Neuronal stem cell (in vitro differentiated cells): ENCODE measurements around the gene PIK3R1.

Experiments used
- DNase-seq: peaks from one replicate; pipeline ENCODE4 v3.0.0-alpha.2; 2013; ENCODE audit warnings: low spot score
- H2AFZ ChIP-seq: one replicate; pipeline ENCODE4 v1.6.1; 2013; ENCODE audit warnings: mild to moderate bottlenecking, low read length, inconsistent platforms
- H2AK5ac ChIP-seq: 2 replicates; pipeline ENCODE4 v1.6.1; 2013; ENCODE audit warnings: low read depth, mild to moderate bottlenecking, inconsistent platforms, low read length, moderate library complexity, mixed read lengths
- H2BK120ac ChIP-seq: 2 replicates; pipeline ENCODE4 v1.6.1; 2013; ENCODE audit warnings: low read depth, mild to moderate bottlenecking, inconsistent platforms, low read length, moderate library complexity, mixed read lengths
- H2BK12ac ChIP-seq: one replicate; pipeline ENCODE4 v1.6.1; 2013; ENCODE audit warnings: low read length, inconsistent platforms
- H2BK15ac ChIP-seq: 2 replicates; pipeline ENCODE4 v1.6.1; 2013; ENCODE audit warnings: mild to moderate bottlenecking, low read length, inconsistent platforms, mixed read lengths
- H2BK5ac ChIP-seq: one replicate; pipeline ENCODE4 v1.6.1; 2013; ENCODE audit warnings: inconsistent platforms, mild to moderate bottlenecking, low read length, moderate library complexity
- H3K14ac ChIP-seq: one replicate; pipeline ENCODE4 v1.6.1; 2013; ENCODE audit warnings: low read length, inconsistent platforms
- H3K18ac ChIP-seq: 2 replicates; pipeline ENCODE4 v1.6.1; 2013; ENCODE audit warnings: low read length, inconsistent platforms
- H3K23ac ChIP-seq: 2 replicates; pipeline ENCODE4 v1.6.1; 2013; ENCODE audit warnings: low read depth, mild to moderate bottlenecking, mixed read lengths, low read length, inconsistent platforms; ENCODE audit not compliant: poor library complexity
- H3K27ac ChIP-seq: replicated peaks from 3 replicates; pipeline ENCODE4 v1.5.1; 2013; ENCODE audit warnings: low read length, inconsistent platforms
- H3K27me3 ChIP-seq, 3 experiments: 2 replicates each; pipeline ENCODE4 v1.6.1; 2013; ENCODE audit warnings: low read length in 3 of 3, mild to moderate bottlenecking in 2 of 3, inconsistent platforms in 1 of 3, low read depth in 1 of 3, mixed read lengths in 1 of 3, moderate library complexity in 1 of 3; ENCODE audit not compliant: control insufficient read depth in 3 of 3, insufficient read depth in 3 of 3
- H3K36me3 ChIP-seq, 2 donors: replicated peaks in 1 of 2; 2 replicates each; pipeline ENCODE4 v1.6.1; 2013; ENCODE audit warnings: low read length in 2 of 2; ENCODE audit not compliant: control insufficient read depth in 2 of 2, insufficient read depth in 2 of 2
- H3K4ac ChIP-seq: 2 replicates; pipeline ENCODE4 v1.6.1; 2013; ENCODE audit warnings: inconsistent platforms, mild to moderate bottlenecking, low read length, moderate library complexity
- H3K4me1 ChIP-seq, 2 donors: 1 replicate in 1 of 2; 2 replicates in 1 of 2; pipeline ENCODE4 v1.6.1; 2013; ENCODE audit warnings: low read length in 2 of 2, low read depth in 1 of 2; ENCODE audit not compliant: control insufficient read depth in 2 of 2, insufficient read depth in 1 of 2
- H3K4me2 ChIP-seq: one replicate; pipeline ENCODE4 v1.6.1; 2013; ENCODE audit warnings: mild to moderate bottlenecking, low read length, inconsistent platforms; ENCODE audit not compliant: insufficient read depth, poor library complexity, severe bottlenecking
- H3K4me3 ChIP-seq, 2 donors: 2 replicates each; pipeline ENCODE4 v1.5.1; 2013; ENCODE audit warnings: low read length in 2 of 2, mild to moderate bottlenecking in 2 of 2, inconsistent platforms in 1 of 2, moderate library complexity in 1 of 2
- H3K79me1 ChIP-seq: one replicate; pipeline ENCODE4 v1.6.1; 2013; ENCODE audit warnings: low read depth, mild to moderate bottlenecking, inconsistent platforms, low read length, moderate library complexity
- H3K9ac ChIP-seq: one replicate; pipeline ENCODE4 v1.6.1; 2013; ENCODE audit warnings: mild to moderate bottlenecking, low read depth, low read length, inconsistent platforms; ENCODE audit not compliant: poor library complexity
- H3K9me3 ChIP-seq, 2 donors: replicated peaks in 1 of 2; 2 replicates each; pipeline versions ENCODE3 to v1.6.1; 2013; ENCODE audit warnings: low read length in 2 of 2, mild to moderate bottlenecking in 2 of 2, inconsistent platforms in 1 of 2, low read depth in 1 of 2, mixed read lengths in 1 of 2, moderate library complexity in 1 of 2; ENCODE audit not compliant: control insufficient read depth in 2 of 2, insufficient read depth in 1 of 2
- H4K8ac ChIP-seq: one replicate; pipeline ENCODE4 v1.6.1; 2013; ENCODE audit warnings: low read depth, mild to moderate bottlenecking, inconsistent platforms, low read length, moderate library complexity
- H4K91ac ChIP-seq: one replicate; pipeline ENCODE4 v1.6.1; 2013; ENCODE audit warnings: low read length, low read depth, mild to moderate bottlenecking, inconsistent platforms; ENCODE audit not compliant: poor library complexity
- WGBS, 2 donors: extraction: QIAGEN DNeasy Blood & Tissue Kit; methylation state at CpG; one replicate each; pipeline ENCODE4 v1.1.7; 2013; ENCODE audit warnings: missing lambda C conversion rate in 2 of 2, mixed read lengths in 1 of 2; ENCODE audit not compliant: insufficient read length in 2 of 2, insufficient replicate concordance in 1 of 2; ENCODE audit errors: extremely low coverage in 2 of 2; 5-methylcytosine and 5-hydroxymethylcytosine counted together

Gene PIK3R1

GRCh38 chr5:68271124-68271523 is 55.6 kb downstream of the PIK3R1 start:
- H3K4me1 ChIP-seq = peaks cover 0 to 7% of the 10 kb centered on the region in 2 donors
- no peak overlapping the region for H3K4ac ChIP-seq
- no peak for DNase-seq
- H2AK5ac ChIP-seq = no peak overlapping the region
- no peak overlapping the region for H3K14ac ChIP-seq
- H3K9me3 ChIP-seq = no peaks in the 10 kb centered on the region
- H3K23ac ChIP-seq = no peak overlapping the region
- H3K4me3 ChIP-seq = no peak overlapping the region
- no peak overlapping the region for H2BK120ac ChIP-seq
- H2BK15ac ChIP-seq = no peak overlapping the region
- H4K91ac ChIP-seq = no peak overlapping the region
- peaks cover 2% of the 10 kb centered on the region for H3K79me1 ChIP-seq
- H3K27ac ChIP-seq = no peak overlapping the region
- no peak overlapping the region for H2AFZ ChIP-seq
- no peak overlapping the region for H2BK12ac ChIP-seq
- H3K4me2 ChIP-seq = no peak overlapping the region
- no peak overlapping the region for H3K9ac ChIP-seq
- H4K8ac ChIP-seq = no peak overlapping the region
- no peak overlapping the region for H3K18ac ChIP-seq
- no CpG with 5 or more reads among the region's 5 CpGs for WGBS, 2 donors
- H3K27me3 ChIP-seq = no peaks in the 10 kb centered on the region
- H2BK5ac ChIP-seq = no peak overlapping the region
- H3K36me3 ChIP-seq = peaks cover 2 to 33% of the 10 kb centered on the region in 2 donors

DNA sequence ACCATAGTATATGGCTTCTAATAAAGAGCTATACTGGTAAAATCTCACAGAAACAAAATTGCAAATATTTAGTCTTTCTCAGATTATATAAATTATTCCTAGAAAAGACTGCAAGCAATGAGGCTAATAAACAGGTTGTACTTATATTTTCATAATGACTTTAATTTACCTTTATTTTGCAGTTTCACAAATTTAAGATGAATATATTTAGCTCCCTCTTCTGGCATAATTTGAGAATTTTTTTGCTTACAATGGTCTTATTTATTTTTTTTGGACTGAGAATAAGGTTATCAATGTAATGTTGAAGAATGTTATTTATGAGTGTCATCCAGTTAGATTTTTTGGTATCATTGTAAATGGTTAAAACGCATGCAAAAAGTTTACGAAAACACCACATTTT is 56.7 kb downstream of the PIK3R1 start:
- Histone ChIP-seq H3K4me2 (no peak overlapping the region), H3K27ac (no peak overlapping the region), H3K18ac (no peak overlapping the region), H2BK15ac (no peak overlapping the region), H3K4ac (no peak overlapping the region), H4K8ac (no peak overlapping the region), H3K9ac (no peak overlapping the region), H3K23ac (no peak overlapping the region), H3K36me3 (peaks cover 6 to 45% of the 10 kb centered on the region in 2 donors), H2BK5ac (no peak overlapping the region), H3K14ac (no peak overlapping the region), H3K9me3 (no peaks in the 10 kb centered on the region), H2AK5ac (no peak overlapping the region), H3K4me3 (no peak overlapping the region), H2BK120ac (no peak overlapping the region), H2BK12ac (no peak overlapping the region), H3K4me1 (peaks cover 0 to 7% of the 10 kb centered on the region in 2 donors), H3K27me3 (no peaks in the 10 kb centered on the region), H4K91ac (no peak overlapping the region), H2AFZ (no peak overlapping the region), H3K79me1 (peaks cover 2% of the 10 kb centered on the region)
- DNase-seq = no peak
- no CpG with 5 or more reads among the region's 2 CpGs for WGBS, 2 donors

GRCh38 chr5:68273717-68274409 is 58.3 kb downstream of the PIK3R1 start:
- H2AK5ac ChIP-seq = no peak overlapping the region
- H2BK12ac ChIP-seq = no peak overlapping the region
- H2BK120ac ChIP-seq = no peak overlapping the region
- H3K18ac ChIP-seq = no peak overlapping the region
- H4K91ac ChIP-seq = no peak overlapping the region
- no peak overlapping the region for H3K4me3 ChIP-seq
- H3K9ac ChIP-seq = no peak overlapping the region
- no peak overlapping the region for H2BK5ac ChIP-seq
- H3K79me1 ChIP-seq = peaks cover 2% of the 10 kb centered on the region
- no peak overlapping the region for H3K23ac ChIP-seq
- H3K4ac ChIP-seq = no peak overlapping the region
- no peaks in the 10 kb centered on the region for H3K27me3 ChIP-seq
- peaks cover 7 to 60% of the 10 kb centered on the region in 2 donors for H3K36me3 ChIP-seq
- H3K4me1 ChIP-seq = peaks cover 0 to 7% of the 10 kb centered on the region in 2 donors
- H3K14ac ChIP-seq = no peak overlapping the region
- no peaks in the 10 kb centered on the region for H3K9me3 ChIP-seq
- no CpG with 5 or more reads among the region's 3 CpGs for WGBS, 2 donors
- no peak overlapping the region for H4K8ac ChIP-seq
- DNase-seq = no peak
- H3K4me2 ChIP-seq = no peak overlapping the region
- no peak overlapping the region for H2BK15ac ChIP-seq
- no peak overlapping the region for H3K27ac ChIP-seq
- no peak overlapping the region for H2AFZ ChIP-seq

- Histone ChIP-seq H3K4me1 (peaks cover 0 to 7% of the 10 kb centered on the region in 2 donors), H3K23ac (no peak overlapping the region), H3K14ac (no peak overlapping the region), H2BK12ac (no peak overlapping the region), H3K9ac (no peak overlapping the region), H2AFZ (no peak overlapping the region), H3K4me3 (no peak overlapping the region), H2BK5ac (no peak overlapping the region), H3K4me2 (no peak overlapping the region), H2BK15ac (no peak overlapping the region), H3K4ac (no peak overlapping the region), H3K9me3 (no peaks in the 10 kb centered on the region), H2AK5ac (no peak overlapping the region), H3K36me3 (peaks cover 11 to 72% of the 10 kb centered on the region in 2 donors), H3K18ac (no peak overlapping the region), H4K8ac (no peak overlapping the region), H3K79me1 (peaks cover 2% of the 10 kb centered on the region), H4K91ac (no peak overlapping the region), H3K27ac (no peak overlapping the region), H3K27me3 (no peaks in the 10 kb centered on the region), H2BK120ac (no peak overlapping the region)
- WGBS, 2 donors = 100% methylated on average over 1 of the region's 9 CpGs; no CpG with 5 or more reads in 1 of the 2 donors
- DNase-seq = no peak
These were observed 59.5 kb downstream of the PIK3R1 start for GRCh38 chr5:68274847-68275651.
